Measurements from ENCODE around the gene AGAP3.
A peak's percentile ranks its signal among the peaks of the same experiment; 100 is the strongest.

Gene AGAP3

DNA sequence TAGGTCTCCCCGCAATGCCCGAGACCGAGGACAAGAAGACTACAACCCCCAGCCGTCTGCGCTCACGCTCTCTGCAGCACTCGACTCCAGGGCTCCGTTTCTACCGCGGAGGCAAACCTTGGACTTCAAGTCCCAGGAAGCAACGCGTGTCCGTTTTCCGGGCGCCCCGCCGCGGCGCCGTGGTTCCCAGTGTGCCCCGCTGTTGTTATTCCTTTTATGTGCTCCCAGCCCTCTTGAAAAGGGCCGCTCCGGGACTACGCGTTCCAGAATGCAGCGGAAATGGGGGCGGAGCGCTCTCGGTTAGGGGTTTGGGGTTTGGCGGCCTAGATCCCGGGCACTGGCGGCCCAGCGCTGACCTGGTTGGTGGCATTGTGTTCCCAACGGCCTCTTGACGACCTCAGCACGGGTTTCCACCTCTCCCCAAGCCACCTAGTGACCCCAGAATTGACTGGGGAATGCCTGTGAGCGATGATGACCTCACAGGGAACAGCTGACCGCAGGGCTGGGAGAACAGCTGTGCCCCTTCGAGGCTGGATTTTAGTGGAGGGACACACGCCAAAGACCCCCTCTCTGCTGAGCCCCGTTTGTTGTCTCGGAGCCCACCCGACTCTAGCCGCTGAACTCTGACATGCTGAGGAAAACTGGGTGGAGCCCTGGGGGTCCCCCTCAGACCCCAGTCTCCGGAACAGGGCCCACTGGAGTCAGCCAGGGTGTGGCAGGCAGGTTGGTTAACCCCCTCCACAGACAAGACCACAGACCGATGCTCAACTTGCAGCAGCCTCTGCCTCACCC is 28.1 kb upstream of the AGAP3 start:
- DNase-seq (ENCODE audit: low read depth) = peak; percentile 100

DNA sequence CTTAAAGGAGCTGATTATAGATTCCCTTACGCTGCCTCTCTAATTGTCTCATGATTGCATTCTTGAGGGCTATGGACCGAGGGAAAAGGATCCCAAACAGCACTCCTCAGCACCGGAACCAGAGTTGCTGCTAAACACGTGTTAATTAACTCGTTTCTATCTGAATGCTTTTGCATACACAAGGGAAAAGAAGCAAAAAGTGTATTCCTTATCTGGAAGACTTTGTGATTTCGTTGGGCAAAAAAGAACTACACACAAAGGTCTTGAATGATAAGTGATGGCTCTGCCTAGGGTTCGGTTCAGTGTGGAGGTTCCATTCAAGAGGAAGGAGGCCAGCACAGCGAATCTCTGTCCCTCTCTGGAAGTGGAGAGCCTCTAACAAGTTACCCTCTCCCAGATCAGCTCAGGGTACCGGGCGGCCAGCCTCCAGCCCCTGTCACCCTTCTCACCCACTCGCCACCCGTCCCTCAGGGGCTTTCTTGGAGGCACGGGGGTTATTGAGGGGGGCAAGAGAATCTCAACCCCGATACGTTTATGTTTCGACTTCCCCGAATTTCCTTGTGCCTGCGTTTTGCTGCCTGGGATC is 27.4 kb upstream of the AGAP3 start:
- no peak for DNase-seq (ENCODE audit: low read depth)

DNA sequence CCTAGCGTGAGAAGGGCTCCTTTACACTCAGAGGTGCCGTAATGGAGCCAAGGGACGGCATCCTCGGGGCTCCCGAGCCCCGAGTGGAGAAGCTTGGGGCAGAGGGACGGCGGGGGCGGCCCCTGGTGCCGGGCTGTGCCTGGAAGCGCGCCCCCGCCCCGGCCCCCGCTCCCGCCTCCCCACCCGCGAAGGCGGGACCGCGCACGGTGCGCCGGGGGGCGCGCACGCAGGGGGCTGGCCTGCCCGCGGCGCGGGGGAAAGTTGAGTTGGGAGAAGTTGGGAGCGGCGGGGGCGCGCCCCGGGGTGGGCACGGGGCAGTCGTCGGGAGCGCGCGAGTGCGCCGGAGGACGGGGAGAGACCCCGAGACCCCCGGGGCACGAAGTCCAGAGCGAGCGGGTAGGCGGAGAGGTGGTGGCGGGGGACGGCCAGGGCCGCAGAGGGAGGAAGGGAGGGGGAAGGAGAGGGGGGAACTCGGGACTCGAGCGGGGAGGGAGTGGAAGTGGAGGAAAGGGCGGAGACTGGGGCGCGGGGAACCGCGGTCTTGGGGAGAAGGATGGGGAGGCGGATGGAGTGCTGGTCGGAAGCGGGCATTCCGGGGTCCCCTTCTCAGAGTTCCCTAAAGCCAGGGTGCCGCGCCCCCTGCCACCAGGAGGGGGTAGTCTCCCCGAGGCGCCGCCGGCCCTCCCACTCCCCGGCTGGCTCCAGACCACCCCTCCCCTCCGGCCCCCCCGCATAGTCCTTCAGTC is 26.7 kb upstream of the AGAP3 start, which contains the start of gene SLC4A2:
Gene SLC4A2 (plus strand): TSS at position 223 of the 746 bp plus-strand sequence. CDS start 2,399 bp downstream, outside the sequence.
- no peak for DNase-seq (ENCODE audit: low read depth)

DNA sequence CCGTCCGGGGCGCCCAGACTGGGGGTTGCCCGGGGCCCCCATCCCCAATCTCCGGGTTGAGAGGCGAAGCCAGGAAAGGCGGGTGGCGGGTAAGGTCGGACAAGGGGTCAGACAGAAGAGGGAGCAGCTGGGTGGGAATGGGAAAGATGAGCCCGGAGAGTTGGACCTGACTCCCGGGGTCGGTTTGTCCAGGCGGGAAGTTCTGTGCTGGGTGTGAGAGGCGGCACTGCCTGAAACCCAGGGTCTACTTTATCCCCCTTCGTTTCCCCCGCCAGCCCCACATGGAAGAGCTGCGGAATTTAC is 26.2 kb upstream of the AGAP3 start:
- no peak for DNase-seq (ENCODE audit: low read depth)

DNA sequence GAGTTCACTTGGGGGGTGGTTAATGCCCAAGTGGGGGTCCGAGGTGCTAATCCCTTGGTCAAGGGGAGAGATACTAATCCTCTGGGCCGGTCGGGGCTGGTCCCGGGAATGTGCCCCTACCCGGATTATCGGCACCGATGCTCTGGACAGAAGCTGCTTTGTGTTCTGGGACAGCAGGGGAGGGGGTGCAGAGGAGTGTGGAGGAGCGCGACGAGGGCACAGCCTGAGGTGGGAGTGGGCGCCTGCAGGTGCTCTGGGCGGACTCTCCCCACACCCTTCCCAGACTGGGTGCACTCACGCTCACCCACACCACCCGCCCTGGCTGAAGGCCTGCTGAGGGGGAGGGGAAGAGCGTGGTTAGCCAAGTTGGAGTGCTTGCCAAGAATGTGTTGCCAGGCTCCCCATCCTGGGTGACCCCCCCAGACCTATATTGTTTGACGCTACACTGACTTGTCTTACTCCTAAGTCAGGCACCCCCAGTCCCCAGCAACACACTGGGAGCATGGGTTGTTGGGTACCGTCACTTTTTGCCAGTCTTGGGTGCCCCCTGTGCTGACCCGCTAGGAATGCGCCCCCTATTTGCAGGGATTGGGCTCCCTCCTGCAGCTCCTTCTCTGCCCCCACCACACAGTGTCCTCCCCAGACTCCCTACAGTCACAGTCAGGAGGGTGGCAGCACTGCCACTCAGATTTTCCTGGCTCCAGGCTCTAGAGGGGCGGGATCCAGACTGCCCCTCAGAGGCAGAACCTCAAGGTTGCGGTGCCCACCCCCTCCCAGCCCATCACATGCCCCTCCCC is 25.7 kb upstream of the AGAP3 start:
- DNase-seq (ENCODE audit: low read depth) = no peak

DNA sequence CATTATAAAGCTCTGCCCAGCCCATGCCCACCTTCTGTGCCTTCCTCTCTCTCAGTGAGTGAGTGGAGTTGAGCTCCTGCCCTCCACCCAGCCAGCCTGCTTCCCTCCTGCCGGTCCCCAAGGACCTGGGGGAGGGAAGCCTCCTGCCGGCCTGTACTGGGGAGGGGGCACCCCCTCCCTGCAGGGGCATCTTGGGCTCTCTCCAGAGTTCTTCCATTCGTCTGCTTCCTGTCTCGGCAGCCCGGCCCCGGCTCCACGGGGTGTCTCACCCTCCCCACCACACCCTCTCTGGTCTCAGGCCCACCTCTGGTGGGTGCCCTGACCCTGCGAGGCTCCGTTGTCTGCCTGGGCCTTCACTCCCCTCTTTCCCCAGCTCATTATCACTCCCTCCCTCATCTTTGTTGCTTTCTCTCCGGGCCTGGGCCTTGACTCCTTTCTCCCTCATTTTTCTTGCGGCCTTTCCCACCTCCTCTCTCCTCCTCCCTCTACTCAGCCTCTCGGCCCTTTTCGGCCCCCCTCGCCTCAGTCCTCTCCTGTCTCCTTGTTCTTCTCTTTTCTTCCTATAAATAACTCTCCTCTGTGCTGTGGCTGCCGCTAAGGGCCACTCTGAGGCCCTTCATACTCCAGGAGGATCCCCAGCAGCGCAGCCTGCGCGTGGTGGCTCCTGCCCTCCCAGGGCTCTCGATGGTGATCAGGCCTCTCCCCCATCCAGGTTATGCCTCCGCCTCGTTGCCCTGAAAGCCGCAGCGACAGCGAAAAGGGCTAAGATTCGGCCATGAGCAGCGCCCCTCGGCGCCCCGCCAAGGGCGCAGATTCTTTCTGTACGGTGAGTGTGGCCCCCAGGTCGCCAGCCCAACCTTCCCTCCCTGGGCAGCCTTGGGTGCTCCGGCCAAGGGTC is 24.8 kb upstream of the AGAP3 start:
- DNase-seq (ENCODE audit: low read depth) = no peak

DNA sequence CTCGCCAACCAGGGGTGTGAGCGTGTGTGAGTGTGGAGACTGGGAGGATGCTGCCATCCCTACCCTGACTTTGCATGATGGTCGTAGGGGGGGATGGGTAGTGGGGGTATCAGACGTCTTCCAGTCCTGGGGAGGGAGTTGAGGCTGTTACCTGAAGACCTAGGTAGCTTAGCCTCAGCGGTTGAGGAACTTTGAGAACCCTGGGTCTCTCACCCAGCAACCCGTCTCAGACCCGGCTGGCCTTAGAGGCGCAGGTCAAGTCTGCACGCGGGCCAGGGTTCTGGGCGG is 24.2 kb upstream of the AGAP3 start:
- DNase-seq (ENCODE audit: low read depth) = no peak

DNA sequence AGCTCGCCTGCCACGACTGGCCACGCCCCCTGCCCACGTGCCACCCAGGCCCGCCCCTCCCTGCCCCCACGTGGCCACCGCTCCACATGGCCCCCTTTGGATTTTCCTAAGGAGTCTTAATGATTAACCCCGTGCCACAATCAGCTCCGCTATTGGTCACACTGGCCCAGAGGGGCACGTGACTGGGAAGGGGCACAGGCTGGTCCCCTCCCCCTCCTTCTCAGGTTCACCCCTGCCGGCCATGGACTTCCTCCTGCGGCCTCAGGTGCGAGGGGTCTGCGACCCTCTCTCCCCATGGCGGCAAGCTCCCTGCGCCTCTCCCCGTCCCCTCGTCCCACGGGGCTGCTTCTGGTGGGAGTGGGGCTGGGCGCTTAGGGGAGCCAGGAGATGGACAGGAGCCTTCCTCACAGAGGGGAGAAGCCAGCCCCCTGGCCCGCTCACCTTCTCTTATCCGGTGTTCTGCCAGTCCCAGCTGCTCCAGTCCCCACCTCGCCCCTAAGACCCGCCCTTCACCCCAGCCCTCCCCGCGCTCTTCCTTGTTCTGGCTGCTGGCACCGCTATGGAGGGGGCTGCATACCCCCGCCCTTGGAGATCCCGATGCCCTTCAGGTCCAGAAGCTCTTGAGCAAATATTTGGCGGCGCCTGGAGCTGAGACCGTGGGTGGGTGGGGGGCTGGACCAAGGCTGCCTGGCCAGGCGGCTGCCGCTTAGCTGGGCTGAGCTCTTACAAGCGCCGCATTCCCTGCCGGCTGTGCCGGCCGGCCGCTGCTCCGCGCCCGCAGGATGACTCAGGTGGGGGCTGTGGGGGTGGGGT is 23.7 kb upstream of the AGAP3 start:
- DNase-seq (ENCODE audit: low read depth) = no peak

DNA sequence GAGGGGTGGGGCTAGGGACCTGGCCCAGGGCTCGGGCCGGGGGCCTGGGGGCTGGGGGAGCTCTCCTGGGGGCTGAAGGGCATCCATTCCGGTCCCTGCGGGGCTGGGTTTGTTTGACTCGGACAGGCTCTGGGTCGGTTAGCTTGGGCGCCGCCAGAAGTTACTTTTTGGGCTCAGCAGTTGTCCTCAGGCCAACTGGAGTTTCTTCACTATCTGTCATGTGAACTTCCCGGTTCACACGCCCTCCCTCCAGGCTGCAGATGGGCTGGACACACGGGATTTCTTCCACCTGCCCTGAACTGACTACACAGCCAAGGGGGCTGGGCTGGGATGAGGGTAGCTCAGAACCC is 23.1 kb upstream of the AGAP3 start:
- no peak for DNase-seq (ENCODE audit: low read depth)

DNA sequence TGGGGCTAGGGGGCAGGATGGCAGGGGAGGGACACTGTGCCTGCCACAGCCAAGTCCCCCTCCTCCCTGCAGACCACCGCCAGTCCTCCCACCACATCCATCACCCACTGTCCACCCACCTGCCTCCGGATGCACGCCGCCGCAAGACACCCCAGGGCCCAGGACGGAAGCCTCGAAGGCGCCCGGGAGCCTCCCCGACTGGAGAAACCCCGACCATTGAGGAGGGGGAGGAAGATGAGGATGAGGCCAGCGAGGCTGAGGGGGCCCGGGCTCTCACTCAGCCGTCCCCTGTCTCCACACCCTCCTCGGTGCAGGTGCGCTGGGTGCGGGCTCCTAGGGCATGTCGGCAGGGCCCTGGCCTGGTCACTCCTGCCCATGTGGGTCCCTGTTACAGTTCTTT is 21.8 kb upstream of the AGAP3 start:
- no peak for DNase-seq (ENCODE audit: low read depth)

DNA sequence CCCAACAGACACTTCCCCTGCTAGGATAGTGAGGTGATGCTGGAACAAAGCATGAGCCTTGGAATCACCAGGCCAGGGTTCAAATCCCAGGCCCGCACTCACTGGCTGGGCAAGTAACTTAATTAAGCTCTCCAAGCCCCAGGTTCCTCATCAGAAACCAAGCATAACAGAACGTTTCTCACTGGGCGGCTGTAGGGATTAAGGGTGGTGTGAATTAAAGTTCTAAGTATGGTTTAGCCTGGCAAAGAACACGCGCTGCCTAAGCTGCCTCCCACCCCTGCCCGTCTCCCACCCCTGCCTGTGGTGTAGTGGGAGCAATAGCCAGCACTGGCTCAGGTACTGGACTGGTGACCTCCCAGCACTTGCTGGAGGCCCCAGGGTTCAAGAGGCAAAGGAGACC is 21.3 kb upstream of the AGAP3 start:
- DNase-seq (ENCODE audit: low read depth) = no peak

DNA sequence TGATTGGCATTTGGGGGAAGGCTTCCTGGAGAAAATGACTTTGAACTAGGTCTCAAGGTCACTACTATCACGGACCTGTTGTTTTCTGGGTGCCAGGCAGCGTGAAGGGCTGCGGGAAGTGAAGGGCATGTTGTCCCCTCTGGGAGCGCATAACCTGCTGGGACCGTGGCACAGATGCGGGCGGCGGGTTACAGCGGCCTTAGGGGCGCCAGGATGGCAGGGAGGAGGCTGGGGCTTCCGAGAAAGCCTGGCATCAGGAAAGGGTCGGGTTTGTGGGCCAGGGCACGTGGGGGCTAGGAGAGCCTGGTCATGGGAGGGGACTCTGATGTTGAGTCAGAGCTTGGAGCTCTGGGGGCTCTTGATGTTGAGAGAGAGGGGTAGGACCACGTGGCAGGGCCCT is 20.8 kb upstream of the AGAP3 start:
- DNase-seq (ENCODE audit: low read depth) = no peak

DNA sequence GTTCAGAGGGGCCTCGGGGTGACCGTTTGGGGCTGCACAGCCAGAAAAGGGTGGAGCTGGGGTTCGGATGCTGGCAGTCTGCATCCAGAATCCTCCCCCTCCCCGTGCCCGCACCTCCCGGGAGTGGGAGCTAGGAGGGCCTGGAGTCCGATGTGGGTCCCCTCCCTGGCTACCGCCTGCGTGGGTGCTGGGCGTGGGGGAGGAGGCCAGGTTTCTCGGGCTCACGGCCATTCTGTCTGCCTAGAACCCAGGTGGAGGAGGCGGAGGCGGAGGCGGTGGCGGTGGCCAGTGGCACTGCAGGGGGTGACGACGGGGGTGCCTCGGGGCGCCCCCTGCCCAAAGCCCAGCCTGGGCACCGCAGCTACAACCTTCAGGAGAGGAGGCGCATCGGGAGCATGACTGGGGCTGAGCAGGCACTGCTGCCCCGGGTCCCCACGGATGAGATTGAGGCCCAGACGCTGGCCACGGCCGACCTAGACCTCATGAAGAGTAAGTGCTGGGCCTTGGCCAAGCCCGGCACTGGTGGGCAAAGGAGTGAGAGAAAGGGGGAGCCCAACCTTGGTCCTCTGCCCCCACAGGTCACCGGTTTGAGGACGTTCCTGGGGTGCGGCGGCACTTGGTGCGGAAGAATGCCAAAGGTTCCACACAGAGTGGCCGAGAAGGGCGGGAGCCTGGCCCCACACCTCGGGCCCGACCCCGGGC is 19.9 kb upstream of the AGAP3 start:
- DNase-seq (ENCODE audit: low read depth) = no peak

DNA sequence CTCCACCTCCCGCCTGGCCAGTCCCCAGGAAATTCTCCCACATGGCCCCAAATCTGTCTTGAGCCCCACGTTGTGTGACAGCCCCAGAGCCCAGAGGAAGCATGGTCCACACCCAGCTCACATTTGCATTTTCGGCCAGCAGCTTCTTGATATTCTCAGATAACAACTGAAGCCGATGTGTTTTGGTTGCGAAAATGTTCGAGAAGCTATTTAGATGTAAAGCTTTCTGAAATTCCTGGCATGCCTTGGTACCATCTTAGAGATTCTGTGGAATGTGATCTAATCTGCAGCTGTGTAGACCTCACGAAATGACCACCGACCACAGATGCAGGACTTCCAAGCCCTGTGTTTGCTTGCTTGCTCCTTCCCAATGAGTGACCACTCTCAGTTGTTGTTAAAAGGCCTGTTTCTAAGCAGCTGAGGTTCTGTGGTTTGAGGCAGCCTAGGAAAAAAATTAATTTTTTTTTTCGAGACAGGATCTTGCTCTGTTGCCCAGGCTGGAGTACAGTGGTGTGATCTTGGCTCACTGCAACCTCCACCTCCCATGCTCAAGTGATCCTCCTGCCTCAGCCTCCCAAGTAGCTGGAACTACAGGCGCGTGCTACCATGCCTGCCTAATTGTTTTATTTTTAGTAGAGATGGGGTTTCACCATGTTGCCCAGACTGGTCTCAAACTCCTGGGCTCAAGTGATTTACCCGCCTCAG is 18.1 kb upstream of the AGAP3 start:
- DNase-seq (ENCODE audit: low read depth) = no peak

DNA sequence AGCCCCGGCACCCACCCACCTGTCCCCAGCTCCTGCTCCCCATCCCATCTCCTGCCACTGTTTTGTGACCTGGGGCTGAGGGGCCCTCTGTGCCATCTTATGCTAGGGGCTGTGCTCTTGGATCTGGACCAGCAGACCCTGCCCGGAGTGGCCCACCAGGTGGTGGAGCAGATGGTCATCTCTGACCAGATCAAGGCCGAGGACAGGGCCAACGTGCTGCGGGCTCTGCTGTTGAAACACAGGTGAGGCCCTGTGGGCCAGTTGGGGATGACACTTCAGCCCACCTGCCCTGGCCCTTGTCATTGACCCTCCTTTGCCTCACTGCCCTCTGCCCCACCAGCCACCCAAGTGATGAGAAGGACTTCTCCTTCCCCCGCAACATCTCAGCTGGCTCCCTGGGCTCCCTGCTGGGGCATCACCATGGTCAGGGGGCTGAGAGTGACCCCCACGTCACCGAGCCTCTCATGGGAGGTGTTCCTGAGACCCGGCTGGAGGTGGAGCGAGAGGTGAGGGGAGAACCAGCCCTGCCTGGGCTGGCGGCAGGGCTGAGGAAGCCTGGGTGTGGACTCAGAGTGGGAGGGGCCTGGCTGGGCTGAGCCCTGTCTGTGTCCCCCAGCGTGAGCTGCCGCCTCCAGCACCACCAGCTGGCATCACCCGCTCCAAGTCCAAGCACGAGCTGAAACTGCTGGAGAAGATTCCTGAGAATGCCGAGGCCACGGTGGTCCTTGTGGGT is 16.3 kb upstream of the AGAP3 start:
- DNase-seq (ENCODE audit: low read depth) = no peak

DNA sequence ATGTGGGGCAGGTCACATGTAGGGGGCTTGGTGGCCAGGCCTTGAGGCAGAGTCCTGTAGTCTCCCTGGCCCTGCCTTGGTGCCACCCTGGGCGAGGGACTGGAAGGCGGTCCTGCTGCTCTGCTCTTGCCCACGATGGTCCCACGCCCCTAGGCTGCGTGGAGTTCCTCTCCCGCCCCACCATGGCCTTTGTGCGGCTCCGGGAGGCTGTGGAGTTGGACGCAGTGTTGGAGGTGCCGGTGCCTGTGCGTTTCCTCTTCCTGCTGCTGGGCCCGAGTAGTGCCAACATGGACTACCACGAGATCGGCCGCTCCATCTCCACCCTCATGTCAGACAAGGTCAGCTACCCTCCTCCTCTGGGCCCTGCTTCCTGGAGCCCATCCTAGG is 15.7 kb upstream of the AGAP3 start:
- no peak for DNase-seq (ENCODE audit: low read depth)

DNA sequence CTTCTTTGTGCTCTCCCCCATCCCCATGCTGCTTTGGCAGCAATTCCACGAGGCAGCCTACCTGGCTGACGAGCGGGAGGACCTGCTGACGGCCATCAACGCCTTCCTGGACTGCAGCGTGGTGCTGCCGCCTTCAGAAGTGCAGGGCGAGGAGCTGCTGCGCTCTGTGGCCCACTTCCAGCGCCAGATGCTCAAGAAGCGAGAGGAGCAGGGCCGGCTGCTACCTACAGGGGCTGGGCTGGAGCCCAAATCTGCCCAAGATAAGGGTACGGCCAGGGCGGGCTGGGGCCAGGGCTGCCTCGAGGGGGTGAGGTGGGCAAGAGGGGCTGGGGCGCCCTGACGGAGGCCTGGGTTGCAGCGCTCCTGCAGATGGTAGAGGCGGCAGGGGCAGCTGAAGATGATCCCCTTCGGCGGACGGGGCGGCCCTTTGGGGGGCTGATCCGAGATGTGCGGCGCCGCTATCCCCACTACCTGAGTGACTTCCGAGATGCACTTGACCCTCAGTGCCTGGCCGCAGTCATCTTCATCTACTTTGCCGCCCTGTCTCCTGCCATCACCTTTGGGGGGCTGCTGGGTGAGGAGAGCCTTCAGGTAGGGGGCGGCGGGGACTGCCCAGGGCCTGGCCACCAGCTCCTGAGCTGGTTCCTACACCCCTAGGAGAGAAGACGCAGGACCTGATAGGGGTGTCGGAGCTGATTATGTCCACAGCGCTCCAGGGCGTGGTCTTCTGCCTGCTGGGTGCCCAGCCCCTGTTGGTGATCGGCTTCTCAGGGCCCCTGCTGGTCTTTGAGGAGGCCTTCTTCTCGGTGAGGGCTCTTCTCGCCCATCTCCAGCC is 15.0 kb upstream of the AGAP3 start:
- no peak for DNase-seq (ENCODE audit: low read depth)

DNA sequence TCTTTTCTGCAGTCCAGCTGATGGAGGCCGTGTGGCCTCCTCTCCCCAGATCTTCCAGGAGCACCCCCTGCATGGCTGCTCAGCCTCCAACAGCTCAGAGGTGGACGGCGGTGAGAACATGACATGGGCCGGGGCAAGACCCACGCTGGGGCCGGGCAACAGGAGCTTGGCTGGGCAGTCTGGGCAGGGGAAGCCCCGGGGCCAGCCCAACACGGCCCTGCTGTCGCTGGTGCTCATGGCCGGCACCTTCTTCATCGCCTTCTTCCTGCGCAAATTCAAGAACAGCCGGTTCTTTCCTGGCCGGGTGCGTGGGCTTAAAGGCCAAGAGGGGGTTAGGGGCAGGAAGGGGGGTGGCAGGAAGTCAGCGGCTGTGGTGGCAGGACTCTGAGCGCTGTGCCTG is 12.3 kb upstream of the AGAP3 start:
- no peak for DNase-seq (ENCODE audit: low read depth)

All from GM04504 (cell line).